Neural crest cell (in vitro differentiated cells): Measurements from ENCODE around the gene DDC. TPM values are rescaled to one million over a fixed set of nuclear protein-coding genes. Genes with fewer than 3 reads are reported as not detected.

Source experiments
- DNase-seq: peaks from one replicate; pipeline ENCODE4 v3.0.0; 2021; ENCODE audit warnings: low read depth, mixed read lengths, low spot score
- H3K27ac Mint-ChIP-seq: one replicate; pipeline ENCODE4 v1.8.0; 2021; ENCODE audit warnings: mild to moderate bottlenecking, mixed read lengths; ENCODE audit not compliant: unreplicated experiment
- H3K27me3 Mint-ChIP-seq: 2 replicates; pipeline ENCODE4 v1.8.0; 2021; ENCODE audit warnings: low read depth, mild to moderate bottlenecking, mixed read lengths
- H3K36me3 Mint-ChIP-seq: 2 replicates; pipeline ENCODE4 v1.8.0; 2021; ENCODE audit warnings: low read depth, mild to moderate bottlenecking, mixed read lengths
- H3K4me1 Mint-ChIP-seq: 2 replicates; pipeline ENCODE4 v1.8.0; 2021; ENCODE audit warnings: mixed read lengths
- H3K4me3 Mint-ChIP-seq: one replicate; pipeline ENCODE4 v1.8.0; 2021; ENCODE audit warnings: mild to moderate bottlenecking, mixed read lengths
- H3K9me3 Mint-ChIP-seq: 2 replicates; pipeline ENCODE4 v1.8.0; 2021; ENCODE audit warnings: mixed read lengths
- total RNA-seq: library from RNA; stranded (reverse); gene quantifications from 2 replicates; pipeline ENCODE4 v1.2.1, GENCODE V29; 2021
- TF ChIP-seq, protein P1 (sequence below): fragments of 200-600 bp; sonication (generic); conservative IDR thresholded peaks from 2 replicates; pipeline ENCODE4 v1.5.0; 2021; ENCODE audit warnings: antibody characterized with exemption, mild to moderate bottlenecking

Gene DDC
- total RNA-seq, 1 donor from 2014 or later: 1.0 TPM

DNA sequence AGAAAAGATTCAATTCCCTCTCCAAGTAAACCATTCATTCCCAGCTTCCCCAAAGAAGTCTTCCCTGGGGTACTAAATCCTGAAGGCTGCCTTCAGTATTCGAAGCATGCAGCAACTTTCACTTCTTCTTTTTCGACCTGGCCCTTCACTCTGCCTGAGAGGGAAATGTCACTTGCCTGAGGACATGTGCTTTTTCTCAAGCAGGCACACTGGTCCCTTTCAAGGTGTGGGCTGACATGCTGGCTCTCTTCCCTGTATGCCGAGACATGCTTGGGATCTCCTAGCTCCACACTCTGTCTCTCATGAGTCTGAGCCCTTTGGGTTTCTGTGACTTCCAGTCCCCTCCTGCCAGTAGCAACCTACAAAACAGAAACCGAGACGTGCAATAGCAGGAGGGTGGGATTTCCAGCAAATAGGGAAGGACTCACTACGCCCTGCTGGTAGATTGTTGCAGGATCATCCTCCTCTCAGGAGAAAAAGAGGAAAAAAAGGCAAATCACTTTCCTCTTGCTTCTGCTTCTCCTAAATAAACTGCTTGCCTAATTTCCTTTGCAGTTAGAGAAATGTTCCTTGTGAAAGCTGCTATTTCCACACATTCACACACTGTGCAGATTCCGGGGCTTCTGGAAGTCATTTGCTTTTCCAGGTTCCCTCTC is 148.6 kb downstream of the DDC start:
- no peaks in the 10 kb centered on the region for H3K4me1 Mint-ChIP-seq
- DNase-seq: no peak
- TF ChIP-seq, protein P1, sequence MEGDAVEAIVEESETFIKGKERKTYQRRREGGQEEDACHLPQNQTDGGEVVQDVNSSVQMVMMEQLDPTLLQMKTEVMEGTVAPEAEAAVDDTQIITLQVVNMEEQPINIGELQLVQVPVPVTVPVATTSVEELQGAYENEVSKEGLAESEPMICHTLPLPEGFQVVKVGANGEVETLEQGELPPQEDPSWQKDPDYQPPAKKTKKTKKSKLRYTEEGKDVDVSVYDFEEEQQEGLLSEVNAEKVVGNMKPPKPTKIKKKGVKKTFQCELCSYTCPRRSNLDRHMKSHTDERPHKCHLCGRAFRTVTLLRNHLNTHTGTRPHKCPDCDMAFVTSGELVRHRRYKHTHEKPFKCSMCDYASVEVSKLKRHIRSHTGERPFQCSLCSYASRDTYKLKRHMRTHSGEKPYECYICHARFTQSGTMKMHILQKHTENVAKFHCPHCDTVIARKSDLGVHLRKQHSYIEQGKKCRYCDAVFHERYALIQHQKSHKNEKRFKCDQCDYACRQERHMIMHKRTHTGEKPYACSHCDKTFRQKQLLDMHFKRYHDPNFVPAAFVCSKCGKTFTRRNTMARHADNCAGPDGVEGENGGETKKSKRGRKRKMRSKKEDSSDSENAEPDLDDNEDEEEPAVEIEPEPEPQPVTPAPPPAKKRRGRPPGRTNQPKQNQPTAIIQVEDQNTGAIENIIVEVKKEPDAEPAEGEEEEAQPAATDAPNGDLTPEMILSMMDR: no peak
- H3K4me3 Mint-ChIP-seq: no peak overlapping the region
- no peaks in the 10 kb centered on the region for H3K27me3 Mint-ChIP-seq
- no peak overlapping the region for H3K27ac Mint-ChIP-seq
- no peaks in the 10 kb centered on the region for H3K36me3 Mint-ChIP-seq
- H3K9me3 Mint-ChIP-seq: no peaks in the 10 kb centered on the region

DNA sequence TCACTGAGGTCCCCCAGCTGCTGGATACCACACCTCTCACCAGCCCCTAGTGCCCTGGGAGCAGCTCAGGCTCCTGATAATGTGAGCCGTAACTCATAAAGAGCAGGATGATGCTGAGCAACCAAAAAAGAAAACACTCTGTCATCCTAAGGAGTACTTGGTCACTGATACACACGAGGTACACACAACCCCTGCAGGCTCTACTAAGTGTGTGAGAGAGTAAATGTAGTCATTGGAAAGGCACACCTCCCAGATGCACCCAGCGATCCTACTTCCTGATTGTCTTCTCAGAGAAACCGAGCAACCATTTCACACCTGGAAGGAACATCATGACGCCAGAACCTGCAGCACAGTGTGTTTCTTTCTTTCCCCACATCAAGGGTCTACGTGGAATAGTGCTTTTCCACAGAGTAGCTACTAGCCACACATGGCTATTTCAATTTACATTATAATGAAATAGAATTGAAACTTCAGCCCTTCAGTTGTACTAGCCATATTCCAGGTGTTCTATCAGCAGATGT is 149.3 kb downstream of the DDC start:
- H3K4me3 Mint-ChIP-seq: no peak overlapping the region
- H3K4me1 Mint-ChIP-seq: no peaks in the 10 kb centered on the region
- TF ChIP-seq, protein P1: no peak
- H3K9me3 Mint-ChIP-seq: no peaks in the 10 kb centered on the region
- no peak for DNase-seq
- H3K36me3 Mint-ChIP-seq: no peaks in the 10 kb centered on the region
- H3K27me3 Mint-ChIP-seq: no peaks in the 10 kb centered on the region
- H3K27ac Mint-ChIP-seq: no peak overlapping the region

DNA sequence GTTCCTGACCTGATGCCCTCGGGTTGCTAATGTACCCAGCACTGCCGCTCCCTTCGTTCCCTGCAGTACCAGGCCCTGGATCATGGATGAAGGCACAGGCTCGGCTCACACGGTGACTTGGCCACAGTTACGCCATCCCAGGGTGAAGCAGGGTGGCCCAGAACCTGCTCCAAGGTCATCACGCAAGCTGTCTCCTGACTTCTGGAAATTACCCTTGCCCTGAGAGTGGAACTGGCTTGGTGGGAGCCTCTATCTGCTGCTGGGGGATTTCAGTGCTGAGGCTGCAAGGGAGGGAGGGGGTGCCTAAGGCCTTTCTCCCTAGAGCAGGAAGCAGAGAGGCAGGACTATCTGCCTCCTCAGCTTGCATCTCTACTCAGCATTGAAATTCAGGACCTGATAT is 151.6 kb downstream of the DDC start:
- no peak overlapping the region for H3K27ac Mint-ChIP-seq
- no peaks in the 10 kb centered on the region for H3K4me1 Mint-ChIP-seq
- H3K4me3 Mint-ChIP-seq: no peak overlapping the region
- H3K27me3 Mint-ChIP-seq: peaks cover under 1% of the 10 kb centered on the region
- H3K36me3 Mint-ChIP-seq: no peaks in the 10 kb centered on the region
- DNase-seq: no peak
- TF ChIP-seq, protein P1: no peak
- no peaks in the 10 kb centered on the region for H3K9me3 Mint-ChIP-seq

DNA sequence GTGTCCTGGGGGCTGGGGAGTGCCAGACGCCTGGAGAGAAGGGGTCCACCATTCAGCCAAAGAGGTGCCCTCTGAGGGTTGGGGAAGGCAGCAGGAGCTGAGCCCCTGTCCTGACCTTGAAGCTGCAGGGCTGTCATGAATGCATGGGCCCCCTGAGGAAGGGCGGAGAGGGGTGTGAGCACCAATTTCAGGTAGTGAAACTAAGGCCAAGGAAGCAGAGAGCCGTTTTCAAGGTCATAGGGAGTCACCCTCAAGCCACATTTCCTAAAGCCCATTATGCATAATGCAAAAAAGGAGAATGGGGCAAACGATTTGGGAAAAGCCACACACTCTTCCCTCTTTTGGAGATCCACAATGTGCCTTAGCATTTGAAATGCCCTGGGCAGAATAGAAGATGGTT is 152.2 kb downstream of the DDC start:
- Mint-ChIP-seq H3K27me3 (peaks cover 2% of the 10 kb centered on the region), H3K27ac (no peak overlapping the region), H3K9me3 (no peaks in the 10 kb centered on the region), H3K4me3 (no peak overlapping the region), H3K36me3 (no peaks in the 10 kb centered on the region), H3K4me1 (no peaks in the 10 kb centered on the region)
- TF ChIP-seq, protein P1: no peak
- no peak for DNase-seq

DNA sequence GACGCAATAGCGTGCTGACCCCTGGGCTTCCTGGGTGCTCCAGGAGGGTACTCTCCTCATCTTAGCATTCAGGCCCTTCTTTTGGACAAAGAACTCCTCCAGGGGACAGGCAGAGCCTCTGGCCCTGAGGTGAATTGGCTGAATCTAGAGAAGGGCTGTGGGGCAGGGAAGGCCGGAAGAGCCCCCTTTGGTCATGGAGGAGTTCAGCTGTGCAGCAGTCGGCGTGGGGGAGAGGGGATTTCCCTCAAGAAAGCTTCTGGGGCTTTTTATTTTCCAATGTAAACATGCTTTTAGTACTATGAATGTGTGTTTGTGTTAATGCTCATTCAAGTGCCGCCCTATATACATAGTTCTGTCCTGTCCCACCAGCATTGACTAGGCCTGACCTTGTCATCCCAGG is 153.9 kb downstream of the DDC start:
- DNase-seq: no peak
- TF ChIP-seq, protein P1: no peak
- no peaks in the 10 kb centered on the region for H3K9me3 Mint-ChIP-seq
- H3K27me3 Mint-ChIP-seq: peaks cover 2% of the 10 kb centered on the region
- H3K4me3 Mint-ChIP-seq: no peak overlapping the region
- H3K4me1 Mint-ChIP-seq: no peaks in the 10 kb centered on the region
- H3K36me3 Mint-ChIP-seq: no peaks in the 10 kb centered on the region
- H3K27ac Mint-ChIP-seq: no peak overlapping the region
